ENCODE results near the gene RPL21.

GRCh38 chr13:27266917-27267316 lies 15.6 kb downstream of the RPL21 start:
- TF ChIP-seq CTCF (conservative IDR thresholded peaks at IDR 0.05), result no peak
- no peak for TF ChIP-seq ZFX (IDR thresholded peaks at IDR 0.05)

Data from C4-2B (cell line).